Mononuclear cell (primary cell): ENCODE results near the gene TENM4. TPM values are rescaled to one million over a fixed set of nuclear protein-coding genes. Genes with fewer than 3 reads are reported as not detected.

Experiments used
- H3K27me3 ChIP-seq: 2 replicates; pipeline ENCODE4 v1.6.0; 2011; ENCODE audit warnings: low read length, control low read depth; ENCODE audit not compliant: insufficient read depth
- H3K4me1 ChIP-seq: 2 replicates; pipeline ENCODE4 v1.5.1; 2011; ENCODE audit warnings: mild to moderate bottlenecking, low read length, control low read depth; ENCODE audit not compliant: insufficient read depth
- H3K4me3 ChIP-seq: 2 replicates; pipeline ENCODE4 v1.5.1; 2011; ENCODE audit warnings: mild to moderate bottlenecking, low read length, moderate library complexity
- H3K9me3 ChIP-seq: 2 replicates; pipeline ENCODE4 v1.5.1; 2011; ENCODE audit warnings: low read depth, mild to moderate bottlenecking, control low read depth, low read length
- total RNA-seq: library from RNA; depleted of rRNA; stranded (reverse); fragments of >200 nt; gene quantifications from one replicate; pipeline ENCODE4 v1.2.3, GENCODE V29; 2012

TENM4 gene
- total RNA-seq, 1 donor: 0.63 TPM

DNA sequence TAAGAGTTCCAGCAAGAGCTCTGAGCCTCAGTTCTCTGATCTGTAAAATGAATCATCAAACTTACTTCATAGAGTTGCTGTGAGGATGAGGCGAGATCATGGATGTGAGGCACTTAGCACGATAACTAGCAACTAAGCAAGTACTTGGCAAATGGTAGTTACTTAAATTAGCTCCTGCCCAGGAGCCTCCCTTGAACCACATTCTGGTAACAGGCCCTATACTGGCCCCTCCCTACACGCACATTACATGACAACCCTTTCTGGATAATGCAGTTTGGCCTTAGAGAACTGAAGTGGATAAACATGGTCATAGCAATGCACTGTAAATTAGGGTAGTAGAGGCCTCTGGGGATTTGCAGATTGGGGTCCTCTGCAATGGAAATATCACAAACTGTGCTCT lies 678.7 kb downstream of the TENM4 start:
- H3K27me3 ChIP-seq: no peaks in the 10 kb centered on the region
- no peaks in the 10 kb centered on the region for H3K9me3 ChIP-seq
- H3K4me1 ChIP-seq: no peaks in the 10 kb centered on the region
- no peak overlapping the region for H3K4me3 ChIP-seq

DNA sequence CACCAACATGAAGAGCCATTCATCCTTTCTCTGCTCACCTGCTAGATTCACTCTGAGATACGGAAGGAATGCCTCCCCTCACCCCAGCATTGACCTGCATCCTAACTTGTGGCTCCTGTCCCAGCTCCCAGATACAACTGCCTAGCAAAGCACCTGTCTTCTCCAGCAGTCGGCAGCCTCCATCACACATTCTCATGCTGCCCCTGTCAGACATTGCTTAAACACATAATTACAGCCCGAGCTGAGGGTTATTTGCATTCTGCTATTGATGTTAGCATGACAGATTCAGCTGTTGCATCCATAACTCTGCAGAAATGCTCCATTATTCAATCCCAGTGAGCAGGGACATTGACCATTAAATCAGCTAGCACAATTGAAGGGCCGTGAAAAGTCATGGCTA lies 681.8 kb downstream of the TENM4 start:
- H3K9me3 ChIP-seq: no peaks in the 10 kb centered on the region
- H3K27me3 ChIP-seq: no peaks in the 10 kb centered on the region
- no peaks in the 10 kb centered on the region for H3K4me1 ChIP-seq
- H3K4me3 ChIP-seq: no peak overlapping the region

DNA sequence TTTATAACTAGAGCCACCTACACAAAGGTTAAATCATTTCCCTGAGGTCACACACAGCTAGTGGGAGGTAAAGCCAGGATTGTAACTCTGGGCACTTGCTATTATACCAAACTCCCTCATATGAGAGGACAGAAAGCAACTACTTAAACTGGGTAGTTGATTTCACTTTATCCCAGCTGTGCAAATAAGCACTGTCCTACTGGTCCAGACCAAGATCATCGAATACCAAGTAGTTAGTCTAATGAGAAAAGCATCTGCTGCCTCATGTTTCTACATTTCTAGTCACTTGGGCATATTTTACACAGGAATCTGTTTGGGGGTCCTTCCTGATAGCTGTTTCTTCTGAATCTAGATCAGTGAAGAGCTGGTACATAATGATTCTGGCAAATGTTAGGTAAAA lies 687.5 kb downstream of the TENM4 start:
- Histone ChIP-seq H3K27me3 (no peaks in the 10 kb centered on the region), H3K9me3 (no peaks in the 10 kb centered on the region), H3K4me1 (no peaks in the 10 kb centered on the region), H3K4me3 (no peak overlapping the region)

DNA sequence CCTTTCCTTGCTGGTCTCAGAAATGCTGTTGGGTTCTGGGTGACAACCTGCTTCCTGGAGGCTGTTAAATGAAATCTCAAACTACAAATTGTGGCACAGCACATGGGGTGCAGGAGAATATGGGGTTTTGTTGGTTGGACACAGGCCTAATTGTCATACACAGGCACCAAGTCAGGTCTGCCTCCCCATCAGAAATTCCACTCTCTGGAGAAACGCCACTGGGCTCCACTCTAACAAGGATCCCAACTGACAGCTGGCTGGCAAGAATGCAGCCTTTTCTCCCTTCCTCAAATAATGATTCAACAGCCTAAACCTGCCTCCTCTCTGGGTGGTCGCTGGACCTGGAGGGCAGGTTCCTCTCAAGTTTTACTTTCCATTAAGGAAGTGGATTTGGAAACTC lies 688.3 kb downstream of the TENM4 start:
- H3K4me3 ChIP-seq: no peak overlapping the region
- no peaks in the 10 kb centered on the region for H3K27me3 ChIP-seq
- no peaks in the 10 kb centered on the region for H3K4me1 ChIP-seq
- no peaks in the 10 kb centered on the region for H3K9me3 ChIP-seq

DNA sequence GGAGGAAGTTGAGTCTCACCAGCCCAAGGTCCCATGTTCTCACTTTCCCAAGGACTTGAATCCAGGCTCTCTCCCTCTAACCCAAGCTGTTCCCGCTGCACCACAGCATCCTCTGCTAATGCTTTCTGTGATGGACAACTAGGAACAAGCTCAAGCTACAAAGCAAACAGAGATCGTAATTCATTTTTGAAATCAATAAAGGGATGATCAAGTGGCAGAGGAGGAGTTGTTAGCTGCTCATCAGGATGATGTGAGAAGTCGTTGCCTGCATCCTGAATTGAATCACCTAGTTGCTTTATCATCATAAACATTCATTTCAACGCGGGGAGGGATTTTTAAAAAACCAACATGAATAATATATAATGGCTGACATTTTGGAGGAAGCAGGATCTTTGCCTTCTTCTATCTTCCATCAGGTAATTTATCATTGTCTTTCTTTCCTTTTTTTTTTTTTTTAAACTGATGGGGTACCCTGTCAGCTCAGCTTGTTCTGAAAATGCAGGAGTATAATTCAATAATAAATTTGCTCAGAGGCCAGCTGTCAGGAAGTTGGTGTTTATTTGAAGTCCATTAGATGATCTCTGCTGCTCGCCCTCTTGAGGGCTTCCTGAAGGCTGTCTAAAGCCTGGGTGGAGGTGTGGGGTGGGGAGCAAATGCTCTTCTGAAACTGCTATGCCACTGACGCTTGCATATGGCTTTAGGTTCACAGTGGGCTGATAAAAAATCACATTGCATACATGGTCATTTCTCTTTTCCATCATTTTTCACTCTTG lies 691.7 kb downstream of the TENM4 start:
- no peak overlapping the region for H3K4me3 ChIP-seq

DNA sequence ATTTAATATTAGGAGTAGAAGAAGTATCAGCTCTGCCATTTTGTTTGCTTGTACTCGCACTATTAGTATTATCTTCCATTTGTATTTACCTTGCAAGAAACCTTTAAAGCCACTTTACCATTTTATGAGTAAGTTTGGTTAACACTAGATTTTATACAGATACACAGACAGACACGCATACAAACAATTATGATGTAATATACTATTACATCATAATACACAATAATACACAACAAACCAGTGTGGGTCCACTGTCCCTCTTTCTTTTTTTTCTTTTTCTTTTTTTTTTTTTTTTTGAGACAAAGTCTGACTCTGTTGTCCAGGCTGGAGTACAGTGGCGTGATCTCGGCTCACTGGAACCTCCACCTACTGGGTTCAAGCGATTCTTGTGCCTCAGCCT lies 695.9 kb downstream of the TENM4 start:
- Histone ChIP-seq H3K4me3 (no peak overlapping the region), H3K9me3 (no peaks in the 10 kb centered on the region), H3K4me1 (no peaks in the 10 kb centered on the region), H3K27me3 (no peaks in the 10 kb centered on the region)

More for the DNA sequence above, 691.7 kb downstream of the TENM4 start:
- Histone ChIP-seq H3K4me1 (no peaks in the 10 kb centered on the region), H3K9me3 (no peaks in the 10 kb centered on the region), H3K27me3 (no peaks in the 10 kb centered on the region)

DNA sequence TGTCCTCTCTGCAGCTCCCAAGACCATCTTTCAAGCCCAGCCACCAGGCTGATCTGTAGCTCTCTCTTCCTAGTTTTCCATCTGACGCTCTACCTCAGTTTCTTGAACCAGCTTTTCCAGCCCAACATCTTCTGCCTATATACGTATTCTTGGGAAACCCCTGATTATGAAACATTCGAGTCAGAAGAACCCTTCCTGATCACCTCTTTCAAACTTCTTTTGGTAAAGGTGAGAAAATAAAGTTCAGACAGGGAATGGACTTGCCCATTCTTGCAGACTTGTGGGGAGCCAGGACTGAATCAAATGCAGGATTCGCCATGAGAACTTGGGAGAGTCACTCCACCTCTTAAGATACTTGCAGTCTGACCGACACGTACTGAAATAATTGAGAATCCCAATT lies 696.6 kb downstream of the TENM4 start:
- Histone ChIP-seq H3K9me3 (no peaks in the 10 kb centered on the region), H3K4me1 (no peaks in the 10 kb centered on the region), H3K27me3 (no peaks in the 10 kb centered on the region), H3K4me3 (no peak overlapping the region)

DNA sequence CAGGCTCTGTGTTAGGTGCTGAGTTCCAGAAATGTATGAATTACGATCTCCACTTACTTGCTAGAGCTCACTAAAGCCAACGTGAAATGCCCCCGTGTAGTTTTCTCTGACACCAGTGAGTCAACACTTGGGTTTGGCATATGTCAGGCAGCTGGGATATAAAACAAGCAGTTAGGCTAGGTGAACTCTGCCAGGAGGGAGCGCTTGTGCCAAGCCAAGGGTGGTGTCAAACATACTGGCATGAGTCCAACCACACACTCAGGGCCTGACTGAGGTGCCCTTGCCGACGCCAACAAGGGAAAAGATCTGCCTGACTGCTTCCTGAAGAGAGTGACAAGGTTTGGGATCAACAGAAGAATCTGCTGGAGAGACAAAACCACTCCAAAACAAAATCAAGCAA lies 698.4 kb downstream of the TENM4 start:
- H3K9me3 ChIP-seq: no peaks in the 10 kb centered on the region
- H3K4me3 ChIP-seq: no peak overlapping the region
- no peaks in the 10 kb centered on the region for H3K27me3 ChIP-seq
- H3K4me1 ChIP-seq: no peaks in the 10 kb centered on the region

DNA sequence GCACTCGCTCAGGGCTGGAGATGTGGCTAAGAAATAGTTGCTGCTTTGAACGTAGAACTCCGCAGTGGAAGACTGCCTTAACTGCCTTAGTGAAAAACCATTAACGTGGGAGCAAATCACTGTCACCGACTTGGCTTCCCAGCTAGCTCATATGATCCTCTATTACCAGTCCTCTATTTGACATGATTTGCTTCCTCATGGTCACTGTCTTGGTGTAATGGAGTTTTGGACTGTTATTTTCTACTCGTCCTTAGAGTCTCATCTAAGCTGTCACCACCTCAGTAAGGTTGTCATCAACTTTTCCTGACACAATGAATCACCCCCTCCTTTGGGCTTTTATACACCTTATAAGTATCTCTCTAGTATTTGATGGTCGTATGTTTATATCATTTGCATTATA lies 699.1 kb downstream of the TENM4 start:
- no peaks in the 10 kb centered on the region for H3K27me3 ChIP-seq
- H3K4me3 ChIP-seq: no peak overlapping the region
- H3K9me3 ChIP-seq: no peaks in the 10 kb centered on the region
- H3K4me1 ChIP-seq: no peaks in the 10 kb centered on the region

DNA sequence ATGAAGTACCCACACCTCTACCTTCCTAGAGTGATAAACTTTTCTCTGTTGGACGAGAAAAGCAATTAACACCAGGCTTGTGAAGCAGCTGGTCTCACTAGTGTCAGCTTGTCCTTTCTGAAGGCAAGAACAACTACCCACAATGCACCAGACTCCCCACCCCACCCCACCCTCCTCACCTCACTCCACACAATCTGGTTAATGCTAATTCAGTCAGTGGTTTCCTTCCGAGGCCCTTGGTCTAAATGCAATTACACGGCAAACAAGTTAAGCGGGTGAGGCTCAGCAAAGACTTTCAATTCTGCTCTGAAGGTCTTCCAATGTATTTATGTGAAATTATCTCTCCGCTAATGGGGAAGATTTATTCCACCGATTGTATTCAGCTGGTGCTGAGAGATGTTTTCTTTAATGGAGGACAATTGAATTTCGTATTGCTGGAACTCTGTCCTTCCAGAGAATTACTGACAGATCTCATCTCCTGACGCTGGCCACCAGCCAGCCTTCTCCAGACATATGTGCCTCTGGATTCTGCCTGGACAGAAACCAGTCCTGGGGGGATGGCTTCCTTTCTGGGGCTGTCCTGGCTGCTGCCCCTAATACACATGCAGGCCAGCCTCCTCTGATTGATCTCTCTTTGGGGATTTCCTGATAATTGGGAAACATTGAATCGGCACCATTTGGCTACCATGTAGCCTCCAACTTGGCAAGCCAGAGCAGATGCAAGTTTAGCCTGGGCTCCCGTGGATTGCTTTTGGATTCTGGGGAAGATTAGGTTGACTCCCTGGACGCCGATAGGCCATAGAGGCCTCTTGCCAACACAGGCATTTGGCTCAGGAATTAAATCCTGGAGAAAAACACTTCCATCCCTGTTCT lies 700.4 kb downstream of the TENM4 start:
- H3K4me3 ChIP-seq: no peak overlapping the region
- H3K27me3 ChIP-seq: no peaks in the 10 kb centered on the region
- H3K4me1 ChIP-seq: no peaks in the 10 kb centered on the region
- H3K9me3 ChIP-seq: no peaks in the 10 kb centered on the region

DNA sequence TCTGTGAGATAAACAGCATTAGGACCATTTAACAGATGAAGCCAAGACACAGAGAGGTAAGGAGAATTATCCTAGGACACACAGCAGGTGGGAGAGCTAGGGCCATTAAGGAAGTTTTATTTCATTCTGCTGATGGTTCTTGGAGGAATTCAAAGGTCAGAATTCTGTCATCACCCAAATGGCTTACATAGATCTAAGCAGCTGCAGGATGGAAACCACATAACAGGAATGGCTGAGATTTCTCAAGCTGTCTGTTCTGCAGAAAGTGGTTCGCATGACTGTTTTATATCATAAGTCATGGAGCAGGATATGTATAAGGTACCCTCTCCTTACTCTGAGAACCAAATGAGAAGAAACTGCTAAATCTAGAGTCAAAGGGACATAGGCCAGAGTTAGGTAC lies 702.9 kb downstream of the TENM4 start:
- H3K27me3 ChIP-seq: no peaks in the 10 kb centered on the region
- no peaks in the 10 kb centered on the region for H3K4me1 ChIP-seq
- H3K4me3 ChIP-seq: no peak overlapping the region
- no peaks in the 10 kb centered on the region for H3K9me3 ChIP-seq

DNA sequence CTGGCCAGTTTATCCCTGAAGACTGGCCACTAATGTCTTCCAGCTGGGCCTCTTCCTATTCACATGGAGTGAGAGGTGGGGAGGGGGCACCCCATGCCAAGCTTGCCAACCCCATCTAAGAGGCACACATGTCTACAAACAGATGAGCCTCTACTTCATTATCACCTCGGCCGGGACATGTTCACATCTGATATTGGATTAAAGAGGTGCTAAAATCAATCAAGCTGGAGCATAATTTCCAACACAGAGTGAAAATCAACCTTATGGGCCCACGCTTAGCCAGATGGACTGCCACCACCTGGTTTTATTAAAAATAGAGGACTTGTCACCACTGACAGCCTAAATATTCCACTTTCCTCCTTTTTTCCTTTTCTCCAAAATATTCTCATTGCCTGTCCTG lies 703.5 kb downstream of the TENM4 start:
- no peak overlapping the region for H3K4me3 ChIP-seq
- no peaks in the 10 kb centered on the region for H3K4me1 ChIP-seq
- H3K9me3 ChIP-seq: no peaks in the 10 kb centered on the region
- H3K27me3 ChIP-seq: no peaks in the 10 kb centered on the region

DNA sequence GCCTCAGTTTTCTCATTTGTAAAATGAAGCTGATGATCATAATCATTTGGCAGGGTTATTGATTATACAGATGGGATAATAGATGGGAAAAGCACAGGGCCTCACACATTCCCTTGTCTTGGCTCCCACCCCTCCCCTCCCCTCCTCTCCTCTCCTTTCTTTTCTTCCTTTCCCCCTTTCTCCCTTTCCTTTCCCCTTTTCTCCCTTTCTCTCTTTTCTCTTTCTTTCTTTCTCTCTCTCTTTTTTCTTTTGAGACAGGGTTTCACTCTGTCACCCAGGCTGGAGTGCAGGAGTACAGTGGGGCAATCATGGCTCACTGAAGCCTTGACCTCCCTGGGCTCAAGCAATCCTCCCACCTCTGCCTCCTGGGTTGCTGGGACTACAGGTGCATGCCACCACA lies 705.1 kb downstream of the TENM4 start:
- Histone ChIP-seq H3K4me1 (no peaks in the 10 kb centered on the region), H3K27me3 (no peaks in the 10 kb centered on the region), H3K4me3 (no peak overlapping the region), H3K9me3 (no peaks in the 10 kb centered on the region)

DNA sequence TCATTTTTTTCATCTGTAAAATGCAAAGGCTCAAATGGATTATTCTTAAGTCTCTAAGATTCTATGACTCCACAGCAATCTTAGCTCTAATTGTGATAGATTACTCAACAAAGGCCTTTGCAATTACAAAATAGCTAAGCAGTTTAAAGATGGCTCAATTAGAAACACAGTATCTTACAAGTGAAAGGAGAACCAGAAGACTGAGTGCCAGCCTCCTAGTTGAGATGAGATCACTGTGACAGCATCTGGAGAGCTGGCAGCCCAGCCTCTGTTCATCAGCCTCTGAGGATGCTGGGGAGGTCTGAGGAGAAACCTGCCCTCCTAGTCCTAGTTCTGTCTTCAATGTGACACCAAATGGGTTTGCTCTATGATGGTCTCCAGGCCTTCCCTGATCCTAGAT lies 707.8 kb downstream of the TENM4 start:
- no peaks in the 10 kb centered on the region for H3K4me1 ChIP-seq

DNA sequence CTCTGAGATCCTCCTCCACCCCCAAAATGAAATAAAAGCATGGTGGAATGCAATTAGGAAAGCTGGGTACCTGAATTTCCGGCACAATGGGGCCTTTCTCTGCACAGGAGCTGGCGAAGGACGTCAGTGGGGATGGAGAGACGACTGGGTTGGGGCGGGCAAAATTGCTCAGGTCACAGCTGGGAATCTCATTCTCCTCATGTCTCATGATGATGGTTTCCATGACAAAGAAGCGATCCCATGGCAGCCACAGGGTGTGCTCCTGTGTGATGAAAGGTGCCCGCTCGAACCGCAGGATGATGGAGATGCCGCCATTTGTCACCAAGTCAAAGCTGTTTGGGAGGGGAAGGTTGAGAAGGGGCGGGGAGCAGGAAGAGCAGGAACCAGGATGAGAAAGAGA lies 708.6 kb downstream of the TENM4 start:
- H3K4me3 ChIP-seq: no peak overlapping the region
- no peaks in the 10 kb centered on the region for H3K27me3 ChIP-seq
- H3K4me1 ChIP-seq: no peaks in the 10 kb centered on the region
- H3K9me3 ChIP-seq: no peaks in the 10 kb centered on the region

More for the DNA sequence above, 707.8 kb downstream of the TENM4 start:
- Histone ChIP-seq H3K27me3 (no peaks in the 10 kb centered on the region), H3K9me3 (no peaks in the 10 kb centered on the region), H3K4me3 (no peak overlapping the region)

DNA sequence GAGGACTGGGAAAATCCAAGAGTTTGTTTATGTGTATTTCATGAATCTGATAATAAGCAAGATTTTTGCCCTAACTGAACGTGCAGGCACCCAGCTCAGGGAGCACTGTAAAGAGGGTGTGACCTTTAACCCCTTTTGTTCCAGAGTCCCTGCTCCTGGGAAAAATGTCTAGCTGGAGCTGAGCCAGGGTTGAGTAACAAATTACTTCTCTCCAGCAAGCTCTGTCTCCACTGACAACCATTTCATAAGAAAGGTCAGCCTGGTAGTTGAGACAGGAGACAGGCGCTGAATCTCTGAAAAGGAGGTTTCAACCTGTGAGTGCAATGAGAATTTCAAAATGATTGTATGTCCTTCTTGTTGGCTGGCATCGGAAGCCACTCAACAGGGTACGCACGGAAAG lies 709.8 kb downstream of the TENM4 start:
- Histone ChIP-seq H3K9me3 (no peaks in the 10 kb centered on the region), H3K27me3 (no peaks in the 10 kb centered on the region), H3K4me3 (no peak overlapping the region), H3K4me1 (no peaks in the 10 kb centered on the region)
